Esophagus muscularis mucosa (tissue), 4 donors: ENCODE results near the gene VAMP8. TPM values are rescaled to one million over a fixed set of nuclear protein-coding genes. Genes with fewer than 3 reads are reported as not detected.
A peak's percentile ranks its signal among the peaks of the same experiment; 100 is the strongest.

Experiments
- DNase-seq: peaks from one replicate; pipeline ENCODE4 v3.0.0-alpha.2; 2017; ENCODE audit errors: extremely low spot score
- H3K27ac ChIP-seq, 4 donors: fragments of 200-600 bp; sonication (generic); replicated peaks in 1 of 4; 1 replicate in 3 of 4; 2 replicates in 1 of 4; pipeline ENCODE4 v1.5.1; 2016 to 2019; ENCODE audit warnings: mild to moderate bottlenecking in 1 of 4
- H3K27me3 ChIP-seq, 4 donors: fragments of 200-600 bp; sonication (generic); one replicate each; pipeline versions ENCODE4 v1.5.1 to v1.6.0; 2016 to 2019
- H3K36me3 ChIP-seq, 4 donors: fragments of 200-600 bp; sonication (generic); one replicate each; pipeline ENCODE4 v1.5.1; 2016 to 2019
- H3K4me1 ChIP-seq, 4 donors: fragments of 200-600 bp; sonication (generic); one replicate each; pipeline ENCODE4 v1.5.1; 2016 to 2019
- H3K4me3 ChIP-seq, 4 donors: fragments of 200-600 bp; sonication (generic); 1 replicate in 2 of 4; 2 replicates in 2 of 4; pipeline ENCODE4 v1.5.1; 2016 to 2019; ENCODE audit warnings: mild to moderate bottlenecking in 4 of 4, moderate library complexity in 1 of 4
- H3K9me3 ChIP-seq, 4 donors: fragments of 200-600 bp; sonication (generic); 1 replicate in 3 of 4; 2 replicates in 1 of 4; pipeline ENCODE4 v1.5.1; 2016 to 2019
- EP300 ChIP-seq: sonication (generic); formaldehyde crosslinking; IDR thresholded peaks from one replicate; pipeline ENCODE4 v1.6.1; 2017; ENCODE audit warnings: antibody characterized with exemption
- POLR2A ChIP-seq: fragments of 450-650 bp; IDR thresholded peaks from one replicate; pipeline ENCODE4 v1.6.1; 2017; ENCODE audit warnings: antibody characterized with exemption, moderate library complexity, mild to moderate bottlenecking, low read depth
- POLR2AphosphoS5 ChIP-seq, 2 donors: sonication (generic); formaldehyde crosslinking; IDR thresholded peaks; one replicate each; pipeline ENCODE4 v1.6.1; 2017; ENCODE audit warnings: antibody characterized with exemption in 2 of 2
- WGBS: methylation state at CpG from one replicate; pipeline ENCODE4 v1.1.5; 2018; 5-methylcytosine and 5-hydroxymethylcytosine counted together
- intact Hi-C: fragments of 100-400 bp; cut with DNase I; formaldehyde crosslinking; loops from one replicate; pipeline ENCODE4 v1.15.1; 2023
- total RNA-seq, 4 donors: library from RNA; depleted of rRNA; stranded (reverse); fragments of >200 nt; gene quantifications; one replicate each; pipeline versions ENCODE4 v1.1.0 to v1.2.1, GENCODE V29; 2016
- TF ChIP-seq, protein P1 (sequence below), 3 experiments: fragments of 200-600 bp in 2 of 3; fragments of 450-650 bp in 1 of 3; sonication (generic) in 2 of 3; IDR thresholded peaks; one replicate each; pipeline ENCODE4 v1.5.1; 2017 to 2019; ENCODE audit warnings: antibody characterized with exemption in 3 of 3, mild to moderate bottlenecking in 2 of 3, moderate library complexity in 1 of 3

Gene VAMP8
- total RNA-seq, 4 donors from 2014 or later = 4.8 to 15.6 (median 8.3) TPM

DNA sequence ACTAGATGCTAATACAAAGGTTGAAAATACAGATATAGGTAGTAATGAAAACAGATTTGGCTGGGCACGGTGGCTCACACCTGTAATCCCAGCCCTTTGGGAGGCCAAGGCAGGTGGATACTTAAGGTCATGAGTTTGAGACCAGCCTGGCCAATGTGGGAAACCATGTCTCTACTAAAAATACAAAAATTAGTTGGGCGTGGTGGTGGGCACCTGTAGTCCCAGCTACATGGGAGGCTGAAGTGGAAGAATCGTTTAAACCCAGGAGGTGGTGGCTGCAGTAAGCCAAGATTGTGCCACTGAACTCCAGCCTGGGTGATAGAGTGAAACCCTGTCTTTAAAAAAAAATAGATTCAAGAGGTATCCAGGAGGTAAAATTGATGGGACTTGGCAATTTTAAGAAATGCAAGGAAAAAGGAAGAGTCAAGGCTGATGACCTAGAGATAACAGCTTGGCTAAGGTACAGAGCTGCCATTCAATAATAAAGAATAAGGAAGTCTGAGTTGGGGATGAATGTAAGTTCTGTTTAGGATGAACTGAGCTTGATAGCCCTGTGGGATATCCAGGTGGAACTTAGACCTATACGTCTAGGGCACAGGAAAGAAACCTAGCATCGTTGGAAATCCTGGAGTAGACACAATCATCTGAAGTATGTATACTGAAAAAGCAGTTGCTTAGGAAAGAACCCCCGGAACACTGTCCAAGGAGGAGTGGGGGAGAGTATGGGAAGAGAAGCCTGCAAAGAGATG is 29.4 kb upstream of the VAMP8 start:
- WGBS = 69% methylated on average over 6 of the region's 6 CpGs
- H3K36me3 ChIP-seq = peaks cover 50 to 90% (median 69%) of the 10 kb centered on the region in 4 donors
- no peak for DNase-seq

DNA sequence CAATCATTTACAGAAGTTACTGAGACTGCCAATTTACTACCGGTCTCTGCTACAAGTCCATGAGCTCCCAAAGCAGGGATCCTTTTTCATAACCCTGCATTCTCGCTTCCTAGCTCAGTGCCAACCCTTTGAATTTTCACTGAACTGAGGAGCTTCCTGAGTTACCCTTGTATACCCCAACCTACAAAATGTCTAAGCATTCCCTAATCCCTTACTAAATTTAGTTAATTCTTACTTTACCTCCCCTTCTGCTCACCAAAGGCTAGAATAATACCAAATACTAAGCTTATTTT is 28.8 kb upstream of the VAMP8 start:
- H3K36me3 ChIP-seq = peaks cover 49 to 90% (median 69%) of the 10 kb centered on the region in 4 donors
- H3K9me3 ChIP-seq = no peaks in the 10 kb centered on the region
- intact Hi-C loops = loop anchor here (5.0 kb wide), 1 partner anchor 44 kb away; no protein-coding TSS in a partner anchor
- no peak for DNase-seq
- H3K4me1 ChIP-seq = peaks cover 8 to 26% (median 18%) of the 10 kb centered on the region in 4 donors
- 53% methylated on average over 2 of the region's 2 CpGs for WGBS
- no peak overlapping the region for H3K4me3 ChIP-seq
- TF ChIP-seq POLR2AphosphoS5 (IDR thresholded peaks at IDR 0.05) = no peak
- TF ChIP-seq, protein P1, sequence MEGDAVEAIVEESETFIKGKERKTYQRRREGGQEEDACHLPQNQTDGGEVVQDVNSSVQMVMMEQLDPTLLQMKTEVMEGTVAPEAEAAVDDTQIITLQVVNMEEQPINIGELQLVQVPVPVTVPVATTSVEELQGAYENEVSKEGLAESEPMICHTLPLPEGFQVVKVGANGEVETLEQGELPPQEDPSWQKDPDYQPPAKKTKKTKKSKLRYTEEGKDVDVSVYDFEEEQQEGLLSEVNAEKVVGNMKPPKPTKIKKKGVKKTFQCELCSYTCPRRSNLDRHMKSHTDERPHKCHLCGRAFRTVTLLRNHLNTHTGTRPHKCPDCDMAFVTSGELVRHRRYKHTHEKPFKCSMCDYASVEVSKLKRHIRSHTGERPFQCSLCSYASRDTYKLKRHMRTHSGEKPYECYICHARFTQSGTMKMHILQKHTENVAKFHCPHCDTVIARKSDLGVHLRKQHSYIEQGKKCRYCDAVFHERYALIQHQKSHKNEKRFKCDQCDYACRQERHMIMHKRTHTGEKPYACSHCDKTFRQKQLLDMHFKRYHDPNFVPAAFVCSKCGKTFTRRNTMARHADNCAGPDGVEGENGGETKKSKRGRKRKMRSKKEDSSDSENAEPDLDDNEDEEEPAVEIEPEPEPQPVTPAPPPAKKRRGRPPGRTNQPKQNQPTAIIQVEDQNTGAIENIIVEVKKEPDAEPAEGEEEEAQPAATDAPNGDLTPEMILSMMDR (IDR thresholded peaks at IDR 0.05) = no peak
- TF ChIP-seq POLR2A = no peak
- no peak for TF ChIP-seq EP300
- peak overlapping the region in 1 of 4 donors; percentile 45 for H3K27ac ChIP-seq
- H3K27me3 ChIP-seq = no peaks in the 10 kb centered on the region

More for the DNA sequence above, 29.4 kb upstream of the VAMP8 start:
- intact Hi-C loops = loop anchor here (5.0 kb wide), 1 partner anchor 44 kb away; no protein-coding TSS in a partner anchor
- Histone ChIP-seq H3K4me3 (no peak overlapping the region), H3K27ac (peak overlapping the region in 2 of 4 donors; percentile 29 to 100), H3K27me3 (no peaks in the 10 kb centered on the region), H3K4me1 (peaks cover 13 to 31% (median 23%) of the 10 kb centered on the region in 4 donors), H3K9me3 (no peaks in the 10 kb centered on the region)
- TF ChIP-seq EP300 = no peak

DNA sequence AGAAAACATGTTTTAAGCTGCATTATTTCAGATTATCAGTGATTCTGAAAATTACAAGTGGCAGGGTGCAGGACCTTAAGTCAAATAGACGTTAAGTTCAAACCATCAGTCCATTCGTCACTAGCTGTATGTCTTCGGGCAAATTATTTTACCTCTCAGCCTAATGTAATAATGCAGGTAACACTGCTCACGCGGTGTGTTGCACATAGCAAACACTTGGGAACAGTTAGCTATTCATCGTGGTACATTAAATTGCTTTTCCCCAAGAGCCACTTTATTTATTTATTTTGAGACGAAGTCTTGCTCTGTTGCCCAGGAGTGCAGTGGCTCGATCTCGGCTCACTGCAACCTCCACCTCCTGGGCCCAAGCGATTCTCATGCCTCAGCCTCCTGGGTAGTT is 28.3 kb upstream of the VAMP8 start:
- intact Hi-C loops = loop anchor here (5.0 kb wide), 1 partner anchor 43 kb away; no protein-coding TSS in a partner anchor

GRCh38 chr2:85549826-85550225 is 27.6 kb upstream of the VAMP8 start:
- Histone ChIP-seq H3K36me3 (peaks cover 46 to 90% (median 70%) of the 10 kb centered on the region in 4 donors), H3K4me3 (no peak overlapping the region), H3K27ac (peak overlapping the region in 3 of 4 donors; percentile 9 to 24 (median 13)), H3K9me3 (no peaks in the 10 kb centered on the region), H3K27me3 (no peaks in the 10 kb centered on the region), H3K4me1 (peaks cover 0 to 13% (median 6%) of the 10 kb centered on the region in 4 donors)
- WGBS = 51% methylated on average over 4 of the region's 4 CpGs
- no peak for DNase-seq
- intact Hi-C loops = loop anchor here (5.0 kb wide), 1 partner anchor 42 kb away; no protein-coding TSS in a partner anchor
- TF ChIP-seq, protein P1 (IDR thresholded peaks at IDR 0.05) = no peak
- TF ChIP-seq POLR2A (no peak), EP300 (no peak), POLR2AphosphoS5 (IDR thresholded peaks at IDR 0.05) (no peak)

More for the DNA sequence above, 28.3 kb upstream of the VAMP8 start:
- H3K9me3 ChIP-seq = no peaks in the 10 kb centered on the region
- H3K36me3 ChIP-seq = peaks cover 46 to 90% (median 70%) of the 10 kb centered on the region in 4 donors
- no peak for DNase-seq
- H3K27me3 ChIP-seq = no peaks in the 10 kb centered on the region
- 90% methylated on average over 10 of the region's 10 CpGs for WGBS
- H3K27ac ChIP-seq = peak overlapping the region in 1 of 4 donors; percentile 1
- TF ChIP-seq EP300 (no peak), POLR2A (no peak), POLR2AphosphoS5 (IDR thresholded peaks at IDR 0.05) (no peak)
- TF ChIP-seq, protein P1 (IDR thresholded peaks at IDR 0.05) = no peak
- H3K4me3 ChIP-seq = no peak overlapping the region
- H3K4me1 ChIP-seq = peaks cover 6 to 21% (median 14%) of the 10 kb centered on the region in 4 donors

- WGBS = 82% methylated on average over 10 of the region's 10 CpGs
- H3K36me3 ChIP-seq = peaks cover 46 to 90% (median 71%) of the 10 kb centered on the region in 4 donors
- H3K4me1 ChIP-seq = peaks cover 0 to 9% (median under 1%) of the 10 kb centered on the region in 4 donors
- TF ChIP-seq POLR2A = no peak
- TF ChIP-seq EP300 = no peak
- TF ChIP-seq, protein P1 (IDR thresholded peaks at IDR 0.05) = no peak
- TF ChIP-seq POLR2AphosphoS5 (IDR thresholded peaks at IDR 0.05) = no peak
- no peaks in the 10 kb centered on the region for H3K9me3 ChIP-seq
- intact Hi-C loops = no loop called here
- H3K4me3 ChIP-seq = no peak overlapping the region
- peak overlapping the region in 3 of 4 donors; percentile 9 to 24 (median 13) for H3K27ac ChIP-seq
- DNase-seq = no peak
- no peaks in the 10 kb centered on the region for H3K27me3 ChIP-seq
These were observed 26.9 kb upstream of the VAMP8 start for GRCh38 chr2:85550486-85550885.
